ENCODE measurements around the gene AREG.

AREG gene

DNA sequence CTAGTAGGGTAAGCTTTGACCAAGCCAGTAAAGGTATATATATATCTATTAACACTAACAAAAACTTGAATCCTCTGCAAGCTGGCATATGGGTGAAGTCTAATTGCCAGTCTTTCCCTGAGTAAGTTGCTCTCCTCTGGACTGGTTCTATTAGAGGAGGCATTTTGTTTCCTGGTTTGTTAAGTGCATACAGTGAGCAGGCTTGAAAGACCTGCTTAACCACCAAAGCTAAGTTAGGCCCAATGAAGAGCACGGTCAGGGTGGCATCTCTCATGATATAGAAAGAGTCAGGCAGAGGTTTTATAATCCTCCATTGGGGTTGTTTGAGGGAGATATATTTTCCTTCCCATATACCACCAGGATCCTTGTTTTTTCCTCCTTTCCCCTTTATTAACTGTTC lies 9.6 kb upstream of the AREG start:
- no peaks in the 10 kb centered on the region for H3K36me3 ChIP-seq (ENCODE audit: control insufficient read depth, low read depth, low read length)
- H3K27ac ChIP-seq (ENCODE audit: low read length) = no peak overlapping the region
- H3K4me3 ChIP-seq (ENCODE audit: low read length) = no peak overlapping the region
- H3K9me3 ChIP-seq (ENCODE audit: control insufficient read depth, low read depth, low read length) = no peaks in the 10 kb centered on the region
- H3K27me3 ChIP-seq (ENCODE audit: control insufficient read depth, insufficient read depth, low read length) = no peaks in the 10 kb centered on the region
- H3K9ac ChIP-seq (ENCODE audit: low read length) = no peak overlapping the region
- no peaks in the 10 kb centered on the region for H3K4me1 ChIP-seq (ENCODE audit: control insufficient read depth, low read depth, low read length)

DNA sequence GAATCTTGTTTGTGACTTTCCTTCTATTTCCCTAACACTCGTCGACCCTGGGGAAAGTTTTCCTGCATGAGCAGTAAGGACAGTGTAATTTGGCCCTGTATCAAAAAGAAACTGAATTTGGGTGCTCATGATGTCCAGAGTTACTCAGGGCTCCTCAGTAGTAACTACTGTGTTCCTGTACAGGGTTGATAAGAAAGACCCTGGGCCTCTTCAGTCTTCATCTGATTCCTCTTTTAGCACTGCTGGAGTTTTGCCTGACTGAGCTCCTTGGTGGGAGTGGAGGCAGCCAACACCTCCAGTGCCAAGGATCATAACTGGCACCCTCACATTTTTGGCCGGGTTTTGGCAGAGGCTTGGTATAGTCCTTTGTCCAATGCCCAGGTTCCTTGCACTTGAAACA lies 7.1 kb upstream of the AREG start:
- Histone ChIP-seq H3K27ac (ENCODE audit: low read length) (no peak overlapping the region), H3K9ac (ENCODE audit: low read length) (no peak overlapping the region), H3K36me3 (ENCODE audit: control insufficient read depth, low read depth, low read length) (no peaks in the 10 kb centered on the region), H3K4me1 (ENCODE audit: control insufficient read depth, low read depth, low read length) (no peaks in the 10 kb centered on the region), H3K27me3 (ENCODE audit: control insufficient read depth, insufficient read depth, low read length) (no peaks in the 10 kb centered on the region), H3K4me3 (ENCODE audit: low read length) (no peak overlapping the region), H3K9me3 (ENCODE audit: control insufficient read depth, low read depth, low read length) (no peaks in the 10 kb centered on the region)

DNA sequence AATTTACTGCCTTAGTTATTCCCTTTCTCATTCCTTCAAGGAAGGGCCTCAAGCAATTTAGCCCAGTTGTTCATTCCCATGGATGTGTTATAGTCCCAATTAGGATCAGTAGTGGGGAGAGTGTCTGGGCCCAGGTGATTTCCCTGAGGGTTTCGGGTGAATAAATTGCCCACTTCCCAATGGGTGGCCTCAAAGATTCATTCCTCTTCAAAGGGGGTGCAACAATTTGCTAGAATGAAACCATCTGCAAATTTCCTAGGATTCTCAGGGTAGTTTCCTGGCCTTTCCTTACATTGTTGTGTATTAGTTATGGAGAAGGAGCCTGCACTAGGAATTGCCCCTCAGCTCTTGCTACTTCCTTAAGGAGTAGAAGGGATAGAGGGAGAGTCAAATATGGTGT lies 6.3 kb upstream of the AREG start:
- Histone ChIP-seq H3K4me3 (ENCODE audit: low read length) (no peak overlapping the region), H3K36me3 (ENCODE audit: control insufficient read depth, low read depth, low read length) (no peaks in the 10 kb centered on the region), H3K4me1 (ENCODE audit: control insufficient read depth, low read depth, low read length) (no peaks in the 10 kb centered on the region), H3K27ac (ENCODE audit: low read length) (no peak overlapping the region), H3K9me3 (ENCODE audit: control insufficient read depth, low read depth, low read length) (no peaks in the 10 kb centered on the region), H3K27me3 (ENCODE audit: control insufficient read depth, insufficient read depth, low read length) (no peaks in the 10 kb centered on the region), H3K9ac (ENCODE audit: low read length) (no peak overlapping the region)

DNA sequence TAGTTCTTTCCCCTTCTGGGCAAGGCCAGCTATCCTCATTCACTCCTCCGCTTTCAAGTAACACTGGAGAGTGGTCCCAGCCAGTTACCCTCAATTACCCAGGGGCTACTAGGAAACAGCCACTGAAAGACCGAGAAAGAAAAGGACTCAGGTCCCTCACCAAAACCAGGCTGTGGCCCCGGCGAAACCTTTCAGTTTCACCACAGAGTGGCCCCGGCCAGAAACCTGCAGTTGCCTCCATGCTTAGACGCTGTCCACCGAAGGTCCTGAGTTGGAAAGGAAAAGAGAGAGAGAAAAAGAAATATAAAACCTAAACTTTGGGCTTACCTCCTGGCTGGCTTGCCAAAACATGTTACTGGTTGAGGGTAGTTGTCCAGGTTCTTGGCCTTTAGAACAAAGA lies 5.0 kb upstream of the AREG start:
- Histone ChIP-seq H3K4me3 (ENCODE audit: low read length) (no peak overlapping the region), H3K27ac (ENCODE audit: low read length) (no peak overlapping the region), H3K9me3 (ENCODE audit: control insufficient read depth, low read depth, low read length) (no peaks in the 10 kb centered on the region), H3K9ac (ENCODE audit: low read length) (no peak overlapping the region), H3K36me3 (ENCODE audit: control insufficient read depth, low read depth, low read length) (no peaks in the 10 kb centered on the region), H3K4me1 (ENCODE audit: control insufficient read depth, low read depth, low read length) (no peaks in the 10 kb centered on the region), H3K27me3 (ENCODE audit: control insufficient read depth, insufficient read depth, low read length) (peaks cover 12% of the 10 kb centered on the region)

DNA sequence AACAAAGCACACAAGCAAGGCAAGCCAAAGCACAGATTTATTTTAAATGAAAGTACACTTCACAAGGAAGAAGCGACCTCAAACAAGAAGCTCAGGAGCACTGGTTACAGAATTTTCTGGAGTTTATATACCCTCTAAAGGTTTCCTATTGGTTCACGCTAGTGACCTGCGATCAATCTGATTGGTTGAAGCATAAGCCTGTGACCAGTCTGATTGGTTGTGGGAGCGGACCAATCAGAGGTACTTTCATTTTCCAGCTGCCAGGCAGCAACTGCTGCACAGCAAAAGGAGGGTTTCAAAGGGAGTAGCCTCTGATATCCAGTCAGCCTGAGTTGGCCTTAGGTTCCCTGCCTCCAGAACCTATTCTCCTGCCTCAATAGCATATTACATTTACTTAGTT lies 4.6 kb upstream of the AREG start:
- Histone ChIP-seq H3K27ac (ENCODE audit: low read length) (no peak overlapping the region), H3K27me3 (ENCODE audit: control insufficient read depth, insufficient read depth, low read length) (peaks cover 15% of the 10 kb centered on the region), H3K9me3 (ENCODE audit: control insufficient read depth, low read depth, low read length) (no peaks in the 10 kb centered on the region), H3K36me3 (ENCODE audit: control insufficient read depth, low read depth, low read length) (no peaks in the 10 kb centered on the region), H3K9ac (ENCODE audit: low read length) (no peak overlapping the region), H3K4me1 (ENCODE audit: control insufficient read depth, low read depth, low read length) (peaks cover under 1% of the 10 kb centered on the region), H3K4me3 (ENCODE audit: low read length) (no peak overlapping the region)

DNA sequence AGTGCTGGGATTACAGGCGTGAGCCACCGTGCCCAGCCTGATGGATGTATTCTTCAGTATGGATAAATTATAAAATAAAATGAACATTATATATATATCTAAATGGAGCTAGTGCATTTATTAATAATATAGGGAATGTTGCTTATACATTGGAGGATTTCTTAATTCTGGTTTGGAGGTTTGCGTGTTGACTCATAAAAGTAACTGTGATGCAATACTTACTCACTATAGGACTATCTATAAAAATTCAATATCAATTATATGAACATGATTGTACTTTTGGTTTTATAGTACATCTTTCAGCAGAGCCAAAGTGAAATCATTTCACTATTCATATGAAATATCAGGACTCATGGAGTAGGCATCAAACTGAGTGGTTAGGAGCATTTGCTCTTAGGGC lies 3.2 kb upstream of the AREG start:
- H3K9me3 ChIP-seq (ENCODE audit: control insufficient read depth, low read depth, low read length) = no peaks in the 10 kb centered on the region
- H3K9ac ChIP-seq (ENCODE audit: low read length) = no peak overlapping the region
- no peak overlapping the region for H3K27ac ChIP-seq (ENCODE audit: low read length)
- peaks cover 2% of the 10 kb centered on the region for H3K4me1 ChIP-seq (ENCODE audit: control insufficient read depth, low read depth, low read length)
- H3K36me3 ChIP-seq (ENCODE audit: control insufficient read depth, low read depth, low read length) = no peaks in the 10 kb centered on the region
- H3K4me3 ChIP-seq (ENCODE audit: low read length) = no peak overlapping the region
- H3K27me3 ChIP-seq (ENCODE audit: control insufficient read depth, insufficient read depth, low read length) = peaks cover 27% of the 10 kb centered on the region

DNA sequence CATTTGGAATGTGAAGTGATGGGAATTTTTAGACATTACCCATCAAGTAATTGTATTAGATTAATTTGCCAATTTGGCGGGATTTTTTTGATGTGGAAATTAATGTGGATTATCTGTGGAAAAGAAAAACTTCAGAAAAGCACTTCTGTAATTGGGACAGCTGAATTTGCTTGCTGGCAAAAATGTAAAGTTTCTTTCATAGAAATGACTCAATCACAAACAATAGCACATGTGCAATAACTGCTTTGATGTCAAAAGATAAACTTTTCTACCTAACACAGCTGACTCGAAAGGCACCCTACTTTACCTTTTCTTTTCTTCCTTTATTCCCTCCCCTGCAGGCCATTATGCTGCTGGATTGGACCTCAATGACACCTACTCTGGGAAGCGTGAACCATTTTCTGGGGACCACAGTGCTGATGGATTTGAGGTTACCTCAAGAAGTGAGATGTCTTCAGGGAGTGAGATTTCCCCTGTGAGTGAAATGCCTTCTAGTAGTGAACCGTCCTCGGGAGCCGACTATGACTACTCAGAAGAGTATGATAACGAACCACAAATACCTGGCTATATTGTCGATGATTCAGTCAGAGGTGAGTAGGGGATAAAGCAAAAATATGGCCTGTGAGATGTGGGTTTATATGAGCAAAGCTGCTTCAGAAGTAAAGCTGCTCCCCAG lies 1.4 kb downstream of the AREG start:
- no peak overlapping the region for H3K9ac ChIP-seq (ENCODE audit: low read length)
- no peak overlapping the region for H3K4me3 ChIP-seq (ENCODE audit: low read length)
- H3K27me3 ChIP-seq (ENCODE audit: control insufficient read depth, insufficient read depth, low read length) = peaks cover 27% of the 10 kb centered on the region
- H3K9me3 ChIP-seq (ENCODE audit: control insufficient read depth, low read depth, low read length) = no peaks in the 10 kb centered on the region
- H3K4me1 ChIP-seq (ENCODE audit: control insufficient read depth, low read depth, low read length) = peaks cover 2% of the 10 kb centered on the region
- H3K36me3 ChIP-seq (ENCODE audit: control insufficient read depth, low read depth, low read length) = no peaks in the 10 kb centered on the region
- H3K27ac ChIP-seq (ENCODE audit: low read length) = no peak overlapping the region

DNA sequence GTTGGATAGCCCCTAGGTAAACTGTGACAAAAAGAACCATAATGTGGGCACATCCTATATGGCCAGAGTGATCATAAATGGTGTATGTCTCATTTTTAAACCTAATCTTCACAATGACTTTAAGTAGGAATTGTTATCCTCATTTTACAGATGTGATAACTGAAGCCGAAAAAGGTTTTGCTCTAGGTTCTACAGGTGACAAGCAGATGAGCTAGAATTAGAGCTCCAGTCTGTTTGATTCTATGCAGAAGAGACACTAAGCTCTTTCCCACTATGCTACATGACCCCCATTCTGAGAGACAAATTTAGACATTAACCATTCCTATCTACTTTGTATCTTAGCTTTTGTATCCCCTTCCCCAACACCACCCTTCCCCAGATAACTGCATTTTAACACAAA lies 2.0 kb downstream of the AREG start:
- peaks cover 27% of the 10 kb centered on the region for H3K27me3 ChIP-seq (ENCODE audit: control insufficient read depth, insufficient read depth, low read length)

DNA sequence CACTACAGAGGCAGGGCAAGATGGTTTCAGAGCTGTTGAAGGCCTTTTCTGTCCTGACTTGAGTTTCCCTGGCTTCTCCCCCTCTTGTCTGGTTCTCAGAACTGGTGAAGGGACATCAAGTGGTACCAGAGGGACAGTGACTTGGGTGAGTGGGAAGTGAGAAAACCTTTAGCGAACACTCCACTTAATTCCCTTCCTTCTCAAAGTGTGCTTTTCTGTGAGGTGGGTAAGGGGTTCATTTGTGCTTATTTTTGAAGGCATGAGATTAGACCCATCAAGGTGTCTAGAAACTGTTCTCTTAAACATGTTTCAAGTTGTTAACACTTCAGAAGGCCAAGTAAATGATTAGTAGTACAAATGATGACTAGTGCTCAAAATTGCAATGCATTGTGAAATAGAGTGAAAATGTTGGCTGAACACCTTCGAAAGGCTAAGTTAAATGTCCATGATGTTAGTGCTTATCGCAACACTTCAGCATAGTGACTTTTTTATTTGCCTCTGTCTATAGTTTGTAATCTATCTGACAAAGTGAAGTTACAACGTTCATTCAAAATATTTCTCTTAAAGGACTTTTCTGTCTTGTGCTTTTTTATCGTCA lies 2.8 kb downstream of the AREG start:
- no peak overlapping the region for H3K27ac ChIP-seq (ENCODE audit: low read length)
- no peaks in the 10 kb centered on the region for H3K36me3 ChIP-seq (ENCODE audit: control insufficient read depth, low read depth, low read length)
- no peaks in the 10 kb centered on the region for H3K9me3 ChIP-seq (ENCODE audit: control insufficient read depth, low read depth, low read length)
- peaks cover 27% of the 10 kb centered on the region for H3K27me3 ChIP-seq (ENCODE audit: control insufficient read depth, insufficient read depth, low read length)
- H3K4me3 ChIP-seq (ENCODE audit: low read length) = no peak overlapping the region
- H3K9ac ChIP-seq (ENCODE audit: low read length) = no peak overlapping the region
- H3K4me1 ChIP-seq (ENCODE audit: control insufficient read depth, low read depth, low read length) = peaks cover 2% of the 10 kb centered on the region

More for the DNA sequence above, 2.0 kb downstream of the AREG start:
- Histone ChIP-seq H3K27ac (ENCODE audit: low read length) (no peak overlapping the region), H3K36me3 (ENCODE audit: control insufficient read depth, low read depth, low read length) (no peaks in the 10 kb centered on the region), H3K9ac (ENCODE audit: low read length) (no peak overlapping the region), H3K4me1 (ENCODE audit: control insufficient read depth, low read depth, low read length) (peaks cover 2% of the 10 kb centered on the region), H3K9me3 (ENCODE audit: control insufficient read depth, low read depth, low read length) (no peaks in the 10 kb centered on the region), H3K4me3 (ENCODE audit: low read length) (no peak overlapping the region)

DNA sequence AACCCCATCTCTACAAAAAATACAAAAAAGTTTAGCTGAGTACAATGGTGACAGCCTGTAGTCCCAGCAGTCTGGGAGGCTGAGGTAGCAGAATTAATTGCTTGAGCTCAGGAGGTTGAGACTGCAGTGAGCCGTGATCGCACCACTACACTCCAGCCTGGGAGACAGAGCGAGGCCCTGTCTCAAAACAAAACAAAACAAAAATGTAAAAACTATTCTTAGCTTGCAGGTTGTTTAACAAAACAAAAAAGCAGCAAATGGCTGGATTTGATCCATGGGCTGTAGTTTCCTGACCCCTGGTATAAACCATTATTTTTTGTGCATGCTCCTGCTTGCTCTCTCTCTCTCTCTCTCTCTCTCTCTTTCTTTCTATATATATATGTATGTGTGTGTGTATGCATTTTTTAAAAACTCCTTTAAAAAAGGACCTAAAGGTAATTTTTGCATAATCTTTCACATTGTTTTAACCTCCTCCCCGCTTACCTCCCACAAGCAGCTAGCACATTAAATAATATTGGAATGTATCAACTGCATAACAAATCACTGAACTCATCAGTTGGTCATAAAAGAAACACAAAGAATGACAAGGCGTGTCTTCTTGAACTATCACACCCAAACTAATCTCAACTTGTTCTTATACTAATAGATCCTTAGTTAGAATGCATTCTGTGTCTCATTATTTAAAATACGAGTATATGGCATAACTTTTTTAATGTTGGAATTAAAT lies 4.8 kb downstream of the AREG start:
- no peak overlapping the region for H3K27ac ChIP-seq (ENCODE audit: low read length)
- peaks cover 2% of the 10 kb centered on the region for H3K4me1 ChIP-seq (ENCODE audit: control insufficient read depth, low read depth, low read length)
- peaks cover 16% of the 10 kb centered on the region for H3K27me3 ChIP-seq (ENCODE audit: control insufficient read depth, insufficient read depth, low read length)
- H3K9ac ChIP-seq (ENCODE audit: low read length) = no peak overlapping the region
- H3K36me3 ChIP-seq (ENCODE audit: control insufficient read depth, low read depth, low read length) = no peaks in the 10 kb centered on the region
- no peaks in the 10 kb centered on the region for H3K9me3 ChIP-seq (ENCODE audit: control insufficient read depth, low read depth, low read length)
- H3K4me3 ChIP-seq (ENCODE audit: low read length) = no peak overlapping the region

DNA sequence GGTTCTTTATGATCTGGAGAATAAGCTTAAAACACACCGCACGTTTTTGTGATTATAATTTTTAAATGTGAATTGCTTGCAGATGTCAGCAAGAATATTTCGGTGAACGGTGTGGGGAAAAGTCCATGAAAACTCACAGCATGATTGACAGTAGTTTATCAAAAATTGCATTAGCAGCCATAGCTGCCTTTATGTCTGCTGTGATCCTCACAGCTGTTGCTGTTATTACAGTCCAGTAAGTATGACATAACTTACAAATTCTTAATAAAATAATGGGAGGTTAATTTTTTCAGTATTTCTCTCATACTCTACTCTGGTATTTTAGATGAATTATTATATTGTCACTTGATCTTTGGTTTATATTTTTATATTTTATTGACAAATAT lies 5.4 kb downstream of the AREG start:
- no peak overlapping the region for H3K27ac ChIP-seq (ENCODE audit: low read length)
- peaks cover 2% of the 10 kb centered on the region for H3K4me1 ChIP-seq (ENCODE audit: control insufficient read depth, low read depth, low read length)
- H3K4me3 ChIP-seq (ENCODE audit: low read length) = no peak overlapping the region
- no peaks in the 10 kb centered on the region for H3K36me3 ChIP-seq (ENCODE audit: control insufficient read depth, low read depth, low read length)
- no peak overlapping the region for H3K9ac ChIP-seq (ENCODE audit: low read length)
- H3K27me3 ChIP-seq (ENCODE audit: control insufficient read depth, insufficient read depth, low read length) = peaks cover 13% of the 10 kb centered on the region
- no peaks in the 10 kb centered on the region for H3K9me3 ChIP-seq (ENCODE audit: control insufficient read depth, low read depth, low read length)

DNA sequence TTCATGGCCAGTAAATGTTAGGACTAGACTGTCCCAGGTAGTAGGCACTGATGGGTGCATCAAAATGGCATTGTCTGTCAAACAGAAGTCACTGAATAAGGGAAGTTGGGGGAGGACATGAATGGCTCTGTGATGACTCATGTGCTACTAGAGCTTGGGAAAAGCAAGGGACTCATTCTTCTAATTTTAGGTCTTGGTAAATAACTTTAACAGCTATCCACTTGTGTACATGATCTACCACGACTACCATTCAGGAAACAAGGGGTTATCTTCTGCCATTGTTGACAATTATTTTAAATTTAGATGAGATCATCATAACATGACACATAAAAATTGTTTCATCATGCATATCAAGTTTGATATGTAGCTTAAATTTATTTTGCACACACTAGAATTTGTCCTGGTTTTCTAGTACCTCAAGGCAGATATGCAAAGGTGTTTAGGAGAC lies 6.3 kb downstream of the AREG start:
- Histone ChIP-seq H3K9ac (ENCODE audit: low read length) (no peak overlapping the region), H3K4me3 (ENCODE audit: low read length) (no peak overlapping the region), H3K9me3 (ENCODE audit: control insufficient read depth, low read depth, low read length) (no peaks in the 10 kb centered on the region), H3K36me3 (ENCODE audit: control insufficient read depth, low read depth, low read length) (no peaks in the 10 kb centered on the region), H3K27me3 (ENCODE audit: control insufficient read depth, insufficient read depth, low read length) (peaks cover 5% of the 10 kb centered on the region), H3K27ac (ENCODE audit: low read length) (no peak overlapping the region), H3K4me1 (ENCODE audit: control insufficient read depth, low read depth, low read length) (no peaks in the 10 kb centered on the region)
